WTC11 (cell line): ENCODE data around the gene GNS. TPM values are rescaled to one million over a fixed set of nuclear protein-coding genes. Genes with fewer than 3 reads are reported as not detected.

Experiments
- ATAC-seq: fragments of 200-7000 bp; cut with Tn5 transposase; 2 replicates; pipeline ENCODE4 v1.10.0; 2021; ENCODE audit warnings: mild to moderate bottlenecking, moderate library complexity
- CTCF ChIA-PET: fragments of 300-600 bp; sonication (Branson Sonifier 250); formaldehyde crosslinking; loops from one replicate; lab custom pipeline; 2021; ENCODE audit warnings: antibody characterized with exemption; lab: Charles Lee
- POLR2A ChIA-PET: fragments of 350-600 bp; sonication (Branson Sonifier 250); formaldehyde crosslinking; loops from one replicate; lab custom pipeline; 2021; ENCODE audit warnings: antibody characterized with exemption; lab: Charles Lee
- DNase-seq: peaks from one replicate; pipeline ENCODE4 v3.0.0; 2021; ENCODE audit warnings: low spot score
- H3K27ac Mint-ChIP-seq: 2 replicates; pipeline ENCODE4 v1.8.0; 2021; ENCODE audit warnings: mixed read lengths
- H3K27me3 Mint-ChIP-seq: 2 replicates; pipeline ENCODE4 v1.8.0; 2021; ENCODE audit warnings: low read depth, mild to moderate bottlenecking, moderate library complexity, mixed read lengths
- H3K36me3 Mint-ChIP-seq: 2 replicates; pipeline ENCODE4 v1.8.0; 2021; ENCODE audit warnings: mixed read lengths
- H3K4me1 Mint-ChIP-seq: 2 replicates; pipeline ENCODE4 v1.8.0; 2022; ENCODE audit warnings: mixed read lengths
- H3K4me3 Mint-ChIP-seq: 2 replicates; pipeline ENCODE4 v1.8.0; 2021; ENCODE audit warnings: mild to moderate bottlenecking, moderate library complexity, mixed read lengths
- H3K9me3 Mint-ChIP-seq: 2 replicates; pipeline ENCODE4 v1.8.0; 2021; ENCODE audit warnings: mixed read lengths
- ATF1 ChIP-seq: sonication (generic); formaldehyde crosslinking; IDR thresholded peaks from 2 replicates; pipeline ENCODE4 v1.8.1; 2023; ENCODE audit warnings: mild to moderate bottlenecking, moderate library complexity, missing genetic modification reagents
- CREB1 ChIP-seq: sonication (generic); formaldehyde crosslinking; IDR thresholded peaks from 2 replicates; pipeline ENCODE4 v1.8.0; 2023; ENCODE audit warnings: mild to moderate bottlenecking, missing genetic modification reagents
- CREM ChIP-seq: sonication (generic); formaldehyde crosslinking; IDR thresholded peaks from 2 replicates; pipeline ENCODE4 v1.8.1; 2022; ENCODE audit warnings: mild to moderate bottlenecking, missing genetic modification reagents, moderate library complexity
- ELF4 ChIP-seq: sonication (generic); formaldehyde crosslinking; IDR thresholded peaks from 2 replicates; pipeline ENCODE4 v1.8.1; 2022; ENCODE audit warnings: low read depth, mild to moderate bottlenecking, moderate library complexity, missing genetic modification reagents
- ETV6 ChIP-seq: sonication (generic); formaldehyde crosslinking; IDR thresholded peaks from 2 replicates; pipeline ENCODE4 v1.8.1; 2022; ENCODE audit warnings: mild to moderate bottlenecking, missing genetic modification reagents
- FOXP1 ChIP-seq: sonication (generic); formaldehyde crosslinking; IDR thresholded peaks from 2 replicates; pipeline ENCODE4 v1.8.0; 2022; ENCODE audit warnings: missing genetic modification reagents, mild to moderate bottlenecking, moderate library complexity, borderline replicate concordance
- GABPB1 ChIP-seq: sonication (generic); formaldehyde crosslinking; IDR thresholded peaks from 2 replicates; pipeline ENCODE4 v1.8.1; 2023; ENCODE audit warnings: mild to moderate bottlenecking, missing genetic modification reagents
- GTF2I ChIP-seq: fragments of 250-450 bp; sonication (Bioruptor Pico); conservative IDR thresholded peaks from 2 replicates; pipeline ENCODE4 v1.4.0; 2021; ENCODE audit warnings: mild to moderate bottlenecking
- IRF1 ChIP-seq: sonication (generic); formaldehyde crosslinking; IDR thresholded peaks from 2 replicates; pipeline ENCODE4 v1.8.0; 2023; ENCODE audit warnings: missing genetic modification reagents
- IRF2 ChIP-seq: sonication (generic); formaldehyde crosslinking; IDR thresholded peaks from 2 replicates; pipeline ENCODE4 v1.8.0; 2022; ENCODE audit warnings: low read depth, missing genetic modification reagents, borderline replicate concordance
- JUN ChIP-seq: sonication (generic); formaldehyde crosslinking; IDR thresholded peaks from 2 replicates; pipeline ENCODE4 v1.8.0; 2023; ENCODE audit warnings: mild to moderate bottlenecking, missing genetic modification reagents
- NFE2L1 ChIP-seq: sonication (generic); formaldehyde crosslinking; IDR thresholded peaks from 2 replicates; pipeline ENCODE4 v1.8.1; 2023; ENCODE audit warnings: missing genetic modification reagents
- NFYB ChIP-seq: sonication (generic); formaldehyde crosslinking; conservative IDR thresholded peaks from 2 replicates; pipeline ENCODE4 v1.8.0; 2022; ENCODE audit warnings: low read depth, missing genetic modification reagents
- NR3C1 ChIP-seq: sonication (generic); formaldehyde crosslinking; conservative IDR thresholded peaks from 2 replicates; pipeline ENCODE4 v1.8.1; 2023; ENCODE audit warnings: low read depth, mild to moderate bottlenecking, missing genetic modification reagents
- OVOL2 ChIP-seq: fragments of 250-450 bp; sonication (Bioruptor Pico); IDR thresholded peaks from 2 replicates; pipeline ENCODE4 v1.9.0; 2021; ENCODE audit warnings: mild to moderate bottlenecking, borderline replicate concordance
- SMAD3 ChIP-seq: sonication (generic); formaldehyde crosslinking; IDR thresholded peaks from 2 replicates; pipeline ENCODE4 v1.8.0; 2022; ENCODE audit warnings: missing genetic modification reagents, mild to moderate bottlenecking, borderline replicate concordance
- SMAD4 ChIP-seq: sonication (generic); formaldehyde crosslinking; IDR thresholded peaks from 2 replicates; pipeline ENCODE4 v1.8.0; 2022; ENCODE audit warnings: mild to moderate bottlenecking, missing genetic modification reagents
- SP1 ChIP-seq: sonication (generic); formaldehyde crosslinking; conservative IDR thresholded peaks from 2 replicates; pipeline ENCODE4 v1.8.1; 2022; ENCODE audit warnings: missing genetic modification reagents
- total RNA-seq: library from RNA; stranded (reverse); gene quantifications from 3 replicates; pipeline ENCODE4 v1.2.3, GENCODE V29; 2021
- TF ChIP-seq, protein P1 (sequence below): sonication (generic); formaldehyde crosslinking; IDR thresholded peaks from 2 replicates; pipeline ENCODE4 v1.8.1; 2022; ENCODE audit warnings: low read depth, missing genetic modification reagents, borderline replicate concordance
- TF ChIP-seq, protein P2 (sequence below): sonication (generic); formaldehyde crosslinking; IDR thresholded peaks from 2 replicates; pipeline ENCODE4 v1.8.0; 2023; ENCODE audit warnings: mild to moderate bottlenecking, missing genetic modification reagents
- TF ChIP-seq, protein P3 (sequence below): sonication (generic); formaldehyde crosslinking; IDR thresholded peaks from 2 replicates; pipeline ENCODE4 v1.8.0; 2022; ENCODE audit warnings: mild to moderate bottlenecking, missing genetic modification reagents
- TF ChIP-seq, protein P4 (sequence below): sonication (generic); formaldehyde crosslinking; IDR thresholded peaks from 2 replicates; pipeline ENCODE4 v1.8.1; 2022; ENCODE audit warnings: missing genetic modification reagents, borderline replicate concordance

The GNS gene
- total RNA-seq, 1 experiment from 2014 or later, result 24.7 TPM

DNA sequence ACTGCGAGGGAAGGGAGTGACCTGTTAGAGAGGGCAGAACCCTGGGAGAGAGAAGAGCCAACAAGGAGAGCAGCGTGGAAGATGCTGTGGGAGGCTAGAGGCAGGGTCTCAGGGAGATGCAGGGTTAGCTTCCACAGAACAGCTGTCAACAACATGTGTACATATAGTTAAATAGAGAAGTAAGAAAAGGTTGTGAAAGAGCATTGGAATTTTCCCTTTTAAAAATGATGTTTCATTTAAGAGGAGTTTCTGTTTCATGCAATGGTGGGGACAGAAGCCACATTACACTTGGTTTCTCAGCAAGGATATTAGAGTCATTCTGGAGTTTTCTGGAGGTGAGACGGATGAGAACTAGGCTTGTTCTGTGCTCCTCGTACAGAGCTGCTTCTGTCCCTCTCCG, 41.4 kb upstream of the GNS start:
- ChIA-PET POLR2A (no interaction called here), CTCF (interaction anchor here (1.5 to 2.3 kb wide), 7 partner anchors 13 to 311 kb away, joined by 3 to 33 read pairs (median 14); no protein-coding TSS in a partner anchor)

GRCh38 chr12:64798165-64798564, 39.0 kb upstream of the GNS start:
- ChIA-PET POLR2A (no interaction called here), CTCF (interaction anchor here (1.4 to 1.7 kb wide), 2 partner anchors 320 to 323 kb away, joined by 3 to 4 read pairs; partner anchors contain the start of gene WIF1)
- ATAC-seq (no peak), DNase-seq (no peak)
- no peak overlapping the region for H3K27ac Mint-ChIP-seq
- no peak for TF ChIP-seq ETV6 (CRISPR knock-in tag)
- no peak for TF ChIP-seq IRF2
- no peak for TF ChIP-seq GABPB1 (CRISPR knock-in tag)
- no peak for TF ChIP-seq FOXP1
- TF ChIP-seq JUN (CRISPR knock-in tag), result no peak
- no peak for TF ChIP-seq IRF1 (CRISPR knock-in tag)
- TF ChIP-seq NR3C1 (CRISPR knock-in tag), result no peak
- no peak overlapping the region for H3K4me3 Mint-ChIP-seq
- H3K36me3 Mint-ChIP-seq, result no peaks in the 10 kb centered on the region
- peaks cover 9% of the 10 kb centered on the region; the same call in 1 of the 2 replicates for H3K4me1 Mint-ChIP-seq
- no peaks in the 10 kb centered on the region for H3K9me3 Mint-ChIP-seq
- peaks cover 4% of the 10 kb centered on the region; the same call in 1 of the 2 replicates for H3K27me3 Mint-ChIP-seq

More for the DNA sequence above, 41.4 kb upstream of the GNS start:
- DNase-seq, result no peak
- Mint-ChIP-seq H3K9me3 (no peaks in the 10 kb centered on the region), H3K27ac (no peak overlapping the region), H3K27me3 (peaks cover 4% of the 10 kb centered on the region; the same call in 1 of the 2 replicates), H3K4me1 (peaks cover 4% of the 10 kb centered on the region; the same call in 1 of the 2 replicates), H3K36me3 (no peaks in the 10 kb centered on the region), H3K4me3 (no peak overlapping the region)
- ATAC-seq, result no peak
- TF ChIP-seq, protein P1, sequence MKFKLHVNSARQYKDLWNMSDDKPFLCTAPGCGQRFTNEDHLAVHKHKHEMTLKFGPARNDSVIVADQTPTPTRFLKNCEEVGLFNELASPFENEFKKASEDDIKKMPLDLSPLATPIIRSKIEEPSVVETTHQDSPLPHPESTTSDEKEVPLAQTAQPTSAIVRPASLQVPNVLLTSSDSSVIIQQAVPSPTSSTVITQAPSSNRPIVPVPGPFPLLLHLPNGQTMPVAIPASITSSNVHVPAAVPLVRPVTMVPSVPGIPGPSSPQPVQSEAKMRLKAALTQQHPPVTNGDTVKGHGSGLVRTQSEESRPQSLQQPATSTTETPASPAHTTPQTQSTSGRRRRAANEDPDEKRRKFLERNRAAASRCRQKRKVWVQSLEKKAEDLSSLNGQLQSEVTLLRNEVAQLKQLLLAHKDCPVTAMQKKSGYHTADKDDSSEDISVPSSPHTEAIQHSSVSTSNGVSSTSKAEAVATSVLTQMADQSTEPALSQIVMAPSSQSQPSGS (CRISPR knock-in tag), result no peak
- TF ChIP-seq CREB1, result no peak
- TF ChIP-seq CREM (CRISPR knock-in tag), result no peak
- TF ChIP-seq, protein P2, sequence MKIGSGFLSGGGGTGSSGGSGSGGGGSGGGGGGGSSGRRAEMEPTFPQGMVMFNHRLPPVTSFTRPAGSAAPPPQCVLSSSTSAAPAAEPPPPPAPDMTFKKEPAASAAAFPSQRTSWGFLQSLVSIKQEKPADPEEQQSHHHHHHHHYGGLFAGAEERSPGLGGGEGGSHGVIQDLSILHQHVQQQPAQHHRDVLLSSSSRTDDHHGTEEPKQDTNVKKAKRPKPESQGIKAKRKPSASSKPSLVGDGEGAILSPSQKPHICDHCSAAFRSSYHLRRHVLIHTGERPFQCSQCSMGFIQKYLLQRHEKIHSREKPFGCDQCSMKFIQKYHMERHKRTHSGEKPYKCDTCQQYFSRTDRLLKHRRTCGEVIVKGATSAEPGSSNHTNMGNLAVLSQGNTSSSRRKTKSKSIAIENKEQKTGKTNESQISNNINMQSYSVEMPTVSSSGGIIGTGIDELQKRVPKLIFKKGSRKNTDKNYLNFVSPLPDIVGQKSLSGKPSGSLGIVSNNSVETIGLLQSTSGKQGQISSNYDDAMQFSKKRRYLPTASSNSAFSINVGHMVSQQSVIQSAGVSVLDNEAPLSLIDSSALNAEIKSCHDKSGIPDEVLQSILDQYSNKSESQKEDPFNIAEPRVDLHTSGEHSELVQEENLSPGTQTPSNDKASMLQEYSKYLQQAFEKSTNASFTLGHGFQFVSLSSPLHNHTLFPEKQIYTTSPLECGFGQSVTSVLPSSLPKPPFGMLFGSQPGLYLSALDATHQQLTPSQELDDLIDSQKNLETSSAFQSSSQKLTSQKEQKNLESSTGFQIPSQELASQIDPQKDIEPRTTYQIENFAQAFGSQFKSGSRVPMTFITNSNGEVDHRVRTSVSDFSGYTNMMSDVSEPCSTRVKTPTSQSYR (CRISPR knock-in tag), result no peak
- TF ChIP-seq, protein P3, sequence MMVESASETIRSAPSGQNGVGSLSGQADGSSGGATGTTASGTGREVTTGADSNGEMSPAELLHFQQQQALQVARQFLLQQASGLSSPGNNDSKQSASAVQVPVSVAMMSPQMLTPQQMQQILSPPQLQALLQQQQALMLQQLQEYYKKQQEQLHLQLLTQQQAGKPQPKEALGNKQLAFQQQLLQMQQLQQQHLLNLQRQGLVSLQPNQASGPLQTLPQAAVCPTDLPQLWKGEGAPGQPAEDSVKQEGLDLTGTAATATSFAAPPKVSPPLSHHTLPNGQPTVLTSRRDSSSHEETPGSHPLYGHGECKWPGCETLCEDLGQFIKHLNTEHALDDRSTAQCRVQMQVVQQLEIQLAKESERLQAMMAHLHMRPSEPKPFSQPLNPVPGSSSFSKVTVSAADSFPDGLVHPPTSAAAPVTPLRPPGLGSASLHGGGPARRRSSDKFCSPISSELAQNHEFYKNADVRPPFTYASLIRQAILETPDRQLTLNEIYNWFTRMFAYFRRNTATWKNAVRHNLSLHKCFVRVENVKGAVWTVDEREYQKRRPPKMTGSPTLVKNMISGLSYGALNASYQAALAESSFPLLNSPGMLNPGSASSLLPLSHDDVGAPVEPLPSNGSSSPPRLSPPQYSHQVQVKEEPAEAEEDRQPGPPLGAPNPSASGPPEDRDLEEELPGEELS (CRISPR knock-in tag), result no peak
- no peak for TF ChIP-seq SMAD4 (CRISPR knock-in tag)

- no peaks in the 10 kb centered on the region for H3K36me3 Mint-ChIP-seq
- H3K27ac Mint-ChIP-seq, result no peak overlapping the region
- POLR2A ChIA-PET, result no interaction called here
- H3K9me3 Mint-ChIP-seq, result no peaks in the 10 kb centered on the region
- CTCF ChIA-PET, result interaction anchor here (0.5 to 3.4 kb wide), 13 partner anchors 16 to 435 kb away, joined by 3 to 40 read pairs (median 5); partner anchors contain the start of gene WIF1
- H3K27me3 Mint-ChIP-seq, result peaks cover 4% of the 10 kb centered on the region; the same call in 1 of the 2 replicates
- no peak overlapping the region for H3K4me3 Mint-ChIP-seq
- peaks cover 9% of the 10 kb centered on the region; the same call in 1 of the 2 replicates for H3K4me1 Mint-ChIP-seq
- no peak for DNase-seq
- ATAC-seq, result no peak
- TF ChIP-seq SP1 (CRISPR knock-in tag), result no peak
- no peak for TF ChIP-seq ELF4 (CRISPR knock-in tag)
- TF ChIP-seq NFYB (CRISPR knock-in tag), result no peak
- TF ChIP-seq OVOL2 (CRISPR knock-in tag), result no peak
- TF ChIP-seq SMAD3 (CRISPR knock-in tag), result no peak
- TF ChIP-seq NFE2L1 (CRISPR knock-in tag), result no peak
- TF ChIP-seq, protein P4, sequence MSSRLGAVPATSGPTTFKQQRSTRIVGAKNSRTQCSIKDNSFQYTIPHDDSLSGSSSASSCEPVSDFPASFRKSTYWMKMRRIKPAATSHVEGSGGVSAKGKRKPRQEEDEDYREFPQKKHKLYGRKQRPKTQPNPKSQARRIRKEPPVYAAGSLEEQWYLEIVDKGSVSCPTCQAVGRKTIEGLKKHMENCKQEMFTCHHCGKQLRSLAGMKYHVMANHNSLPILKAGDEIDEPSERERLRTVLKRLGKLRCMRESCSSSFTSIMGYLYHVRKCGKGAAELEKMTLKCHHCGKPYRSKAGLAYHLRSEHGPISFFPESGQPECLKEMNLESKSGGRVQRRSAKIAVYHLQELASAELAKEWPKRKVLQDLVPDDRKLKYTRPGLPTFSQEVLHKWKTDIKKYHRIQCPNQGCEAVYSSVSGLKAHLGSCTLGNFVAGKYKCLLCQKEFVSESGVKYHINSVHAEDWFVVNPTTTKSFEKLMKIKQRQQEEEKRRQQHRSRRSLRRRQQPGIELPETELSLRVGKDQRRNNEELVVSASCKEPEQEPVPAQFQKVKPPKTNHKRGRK (CRISPR knock-in tag), result no peak
- TF ChIP-seq GTF2I (CRISPR knock-in tag), result no peak
- TF ChIP-seq, protein P3 (CRISPR knock-in tag), result no peak
- TF ChIP-seq FOXP1, result no peak
- no peak for TF ChIP-seq ATF1 (CRISPR knock-in tag)
Observed at GRCh38 chr12:64797156-64797555, 38.0 kb upstream of the GNS start.
